ENCODE measurements around the gene PUM1. TPM values are rescaled to one million over a fixed set of nuclear protein-coding genes. Genes with fewer than 3 reads are reported as not detected.

PUM1 gene
- total and polyA plus RNA-seq, 2 of the 8 experiments (the other 6 are each of a cell fraction or from before 2014, with no cell fraction given) = 122 to 177 TPM

DNA sequence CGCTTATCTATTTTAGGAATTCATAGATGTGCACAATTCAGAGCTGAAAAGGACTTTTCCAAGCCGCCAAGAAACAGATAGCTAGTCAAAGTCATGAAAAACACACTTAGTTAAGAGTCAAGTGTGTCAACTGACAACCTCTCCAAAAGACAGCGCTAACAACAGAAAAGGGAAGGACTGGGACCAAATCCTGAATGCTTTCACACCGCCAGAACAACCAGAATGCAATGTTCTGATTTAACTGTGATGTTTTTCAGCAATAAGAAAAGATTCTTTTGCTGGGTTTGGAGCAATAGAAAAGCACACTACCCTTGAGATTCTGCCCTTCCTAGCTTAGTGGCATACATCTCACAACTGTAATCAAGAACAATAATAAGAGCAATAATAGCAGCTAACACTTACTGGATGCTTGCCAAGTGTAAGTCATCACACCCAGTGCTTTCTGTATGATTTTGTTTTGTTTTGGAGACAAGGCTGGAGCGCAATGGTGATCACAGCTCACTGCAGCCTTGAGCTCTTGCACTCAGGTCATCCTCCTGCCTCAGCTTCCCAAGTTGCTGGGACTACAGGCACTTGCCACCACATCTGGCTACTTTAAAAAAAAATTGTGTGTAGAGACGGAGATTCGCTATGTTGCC is 123.1 kb downstream of the PUM1 start:
- Histone ChIP-seq H3K27me3 (replicated peaks in 1 of 4; ENCODE audit: control insufficient read depth in 3 of 4, extremely low read depth in 1 of 4, insufficient read depth in 3 of 4, low read length in 3 of 4) (no peaks in the 10 kb centered on the region), H3K36me3 (ENCODE audit: control insufficient read depth in 2 of 4, insufficient read depth in 4 of 4, low read length in 3 of 4) (peaks cover 23 to 86% (median 57%) of the 10 kb centered on the region in 4 experiments), H3K79me2 (ENCODE audit: control insufficient read depth in 1 of 2, insufficient read depth in 2 of 2, low read length in 2 of 2) (peaks cover 0 to 7% of the 10 kb centered on the region in 2 experiments; a peak in 2 of 4 replicates), H3K9me3 (ENCODE audit: insufficient read depth in 2 of 2, low read depth in 1 of 2, low read length in 1 of 2) (no peaks in the 10 kb centered on the region), H2BK5ac (ENCODE audit: low read depth, low read length) (no peak overlapping the region), H3K9ac (replicated peaks in 1 of 4; ENCODE audit: extremely low read depth in 1 of 4, low read depth in 3 of 4, low read length in 3 of 4) (no peak overlapping the region), H4K20me1 (replicated peaks in 1 of 2; ENCODE audit: control insufficient read depth in 1 of 2, insufficient read depth in 2 of 2, low read length in 2 of 2) (peaks cover 0 to 9% of the 10 kb centered on the region in 2 experiments), H4K5ac (ENCODE audit: insufficient read length, low read depth, low read length) (no peak overlapping the region), H2BK120ac (replicated peaks; ENCODE audit: low read depth, low read length) (no peak overlapping the region), H4K91ac (replicated peaks; ENCODE audit: insufficient read length, low read length) (no peak overlapping the region), H3K79me1 (ENCODE audit: low read depth, low read length) (no peaks in the 10 kb centered on the region; the same call in 1 of the 2 replicates), H2BK15ac (ENCODE audit: low read length) (no peak overlapping the region), H3K56ac (replicated peaks; ENCODE audit: insufficient read length, low read depth, low read length) (no peak overlapping the region), H3K14ac (ENCODE audit: insufficient read length) (no peak overlapping the region), H3K4me2 (ENCODE audit: insufficient read depth in 1 of 2, low read depth in 2 of 2, low read length in 2 of 2) (no peak overlapping the region), H3K4me1 (replicated peaks in 1 of 4; ENCODE audit: control insufficient read depth in 3 of 4, insufficient read depth in 4 of 4, low read length in 3 of 4) (no peaks in the 10 kb centered on the region), H2AFZ (ENCODE audit: low read length) (no peak overlapping the region), H2BK12ac (ENCODE audit: low read depth, low read length) (no peak overlapping the region), H3K27ac (ENCODE audit: low read depth, low read length) (no peak overlapping the region), H2BK20ac (ENCODE audit: low read length) (no peak overlapping the region), H3K23me2 (ENCODE audit: low read depth, low read length) (no peaks in the 10 kb centered on the region), H3K4me3 (ENCODE audit: extremely low read depth in 1 of 4, insufficient read depth in 2 of 4, low read depth in 3 of 4, low read length in 4 of 4) (no peak overlapping the region), H3K4ac (replicated peaks; ENCODE audit: insufficient read length, low read depth, low read length) (no peak overlapping the region), H3K18ac (ENCODE audit: extremely low read depth, low read length) (no peak overlapping the region), H4K8ac (ENCODE audit: extremely low read depth, insufficient read depth, low read length) (no peak overlapping the region), H3K23ac (ENCODE audit: insufficient read length) (no peak overlapping the region), H2AK5ac (ENCODE audit: low read depth, low read length) (no peak overlapping the region)
- ChIA-PET POLR2A (ENCODE audit: partially characterized antibody) (interaction anchor here (2.6 kb wide), 1 partner anchor 11 kb away, joined by 13 read pairs; no protein-coding TSS in a partner anchor), CTCF (ENCODE audit: partially characterized antibody) (interaction anchor here (1.0 to 1.7 kb wide), 2 partner anchors 16 to 141 kb away, joined by 3 to 5 read pairs; no protein-coding TSS in a partner anchor)
- FAIRE-seq (no peak), DNase-seq (ENCODE audit: low read depth in 1 of 2, low spot score in 2 of 2) (no peak)
- TF ChIP-seq POLR2A (IDR thresholded peaks at IDR 0.05; ENCODE audit: control extremely low read depth in 1 of 2, low read depth in 2 of 2, low read length in 2 of 2) (peak in 1 of 2 experiments; percentile 30; a peak in 1 of 3 replicates), KDM4A (IDR thresholded peaks at IDR 0.05; ENCODE audit: low read depth, low read length, severe bottlenecking) (no peak)
- WGBS, 2 experiments (ENCODE audit: extremely low coverage in 1 of 2, insufficient coverage in 1 of 2, insufficient read length in 1 of 2, insufficient replicate concordance in 2 of 2, low coverage in 1 of 2, low lambda C conversion rate in 2 of 2, missing lambda C conversion rate in 1 of 2) = 87% methylated on average over 7 of the region's 7 CpGs; no CpG with 5 or more reads in 1 of the 2 experiments

All from H1 (cell line).